ENCODE data around the gene PIEZO1.

- TF ChIP-seq CTCF (conservative IDR thresholded peaks at IDR 0.05 in 1 of 2, IDR thresholded peaks at IDR 0.05 in 1 of 2; ENCODE audit: low read depth in 1 of 2, low read length in 2 of 2) = no peak
- TF ChIP-seq EZH2 (IDR thresholded peaks at IDR 0.05; ENCODE audit: low read length, missing control alignments) = no peak
These were observed 2.7 kb upstream of the PIEZO1 start for GRCh38 chr16:88787579-88788314.

All from fibroblast of lung (primary cell).